HG02759 (cell line): ENCODE results near the gene TSEN15.

Experiments
- ATAC-seq: cut with Tn5 transposase; IDR thresholded peaks from one replicate; pipeline ENCODE4 v1.9.1; 2021; ENCODE audit warnings: mild to moderate bottlenecking, moderate library complexity; ENCODE audit not compliant: unreplicated experiment

The TSEN15 gene

GRCh38 chr1:184052194-184052559 is 647 bp downstream of the TSEN15 start:
- no peak for ATAC-seq

GRCh38 chr1:184052750-184053149 is 1.2 kb downstream of the TSEN15 start:
- ATAC-seq: no peak

- ATAC-seq: no peak
Observed at GRCh38 chr1:184053881-184054280, 2.4 kb downstream of the TSEN15 start.

GRCh38 chr1:184056921-184057555 is 5.5 kb downstream of the TSEN15 start:
- no peak for ATAC-seq

GRCh38 chr1:184059887-184060286 is 8.4 kb downstream of the TSEN15 start:
- ATAC-seq: no peak

GRCh38 chr1:184060316-184060715 is 8.8 kb downstream of the TSEN15 start:
- ATAC-seq: no peak

- ATAC-seq: no peak
Observed at GRCh38 chr1:184061396-184062003, 10.0 kb downstream of the TSEN15 start.

GRCh38 chr1:184062640-184063286 is 11.2 kb downstream of the TSEN15 start:
- ATAC-seq: no peak

- no peak for ATAC-seq
Observed at GRCh38 chr1:184065559-184065958, 14.0 kb downstream of the TSEN15 start.

- no peak for ATAC-seq
Observed at GRCh38 chr1:184068354-184068753, 16.8 kb downstream of the TSEN15 start.

GRCh38 chr1:184069675-184070074 is 18.1 kb downstream of the TSEN15 start:
- ATAC-seq: no peak

GRCh38 chr1:184072376-184072775 is 20.8 kb downstream of the TSEN15 start:
- no peak for ATAC-seq

GRCh38 chr1:184074383-184074782 is 22.9 kb downstream of the TSEN15 start:
- no peak for ATAC-seq

GRCh38 chr1:184075055-184076029 is 23.8 kb downstream of the TSEN15 start:
- ATAC-seq: no peak

- no peak for ATAC-seq
Observed at GRCh38 chr1:184078564-184079249, 27.2 kb downstream of the TSEN15 start.

- no peak for ATAC-seq
Observed at GRCh38 chr1:184080309-184080708, 28.8 kb downstream of the TSEN15 start.

GRCh38 chr1:184082541-184083415 is 31.2 kb downstream of the TSEN15 start:
- ATAC-seq: no peak

- no peak for ATAC-seq
Observed at GRCh38 chr1:184085667-184086066, 34.1 kb downstream of the TSEN15 start.

- ATAC-seq: no peak
Observed at GRCh38 chr1:184088037-184088436, 36.5 kb downstream of the TSEN15 start.

- no peak for ATAC-seq
Observed at GRCh38 chr1:184093071-184093470, 41.5 kb downstream of the TSEN15 start.
